Uterus (tissue), 2 donors: ENCODE data around the gene ME1.

Experiments used
- POLR2A ChIP-seq, 2 donors: fragments of 450-650 bp; IDR thresholded peaks; one replicate each; pipeline ENCODE4 v1.6.1; 2016; ENCODE audit warnings: antibody characterized with exemption in 2 of 2, mild to moderate bottlenecking in 1 of 2, moderate library complexity in 1 of 2
- TF ChIP-seq, protein P1 (sequence below), 4 experiments: fragments of 200-600 bp in 2 of 4; fragments of 450-650 bp in 2 of 4; sonication (generic) in 2 of 4; IDR thresholded peaks; one replicate each; pipeline ENCODE4 v1.5.1; 2016 to 2019; ENCODE audit warnings: antibody characterized with exemption in 4 of 4, mild to moderate bottlenecking in 2 of 4, moderate library complexity in 1 of 4

DNA sequence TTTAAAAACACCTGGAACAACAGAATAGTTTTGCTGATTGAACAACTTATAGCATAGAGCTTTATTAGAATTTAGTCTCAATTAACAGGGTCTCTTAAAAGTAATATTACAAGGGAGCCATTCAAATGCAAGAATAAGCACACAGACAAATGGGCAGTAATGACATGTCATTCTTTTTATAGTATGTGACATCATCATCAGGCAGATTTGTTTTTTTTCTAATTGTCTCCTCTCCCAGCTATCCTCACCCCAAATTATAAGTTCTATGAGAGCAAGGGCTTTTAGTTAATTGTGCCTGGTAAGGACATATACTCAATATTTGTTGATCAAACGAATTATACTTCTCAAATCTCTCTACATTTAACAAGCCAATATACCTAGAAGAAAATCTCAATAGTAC is 248.7 kb downstream of the ME1 start:
- TF ChIP-seq, protein P1, sequence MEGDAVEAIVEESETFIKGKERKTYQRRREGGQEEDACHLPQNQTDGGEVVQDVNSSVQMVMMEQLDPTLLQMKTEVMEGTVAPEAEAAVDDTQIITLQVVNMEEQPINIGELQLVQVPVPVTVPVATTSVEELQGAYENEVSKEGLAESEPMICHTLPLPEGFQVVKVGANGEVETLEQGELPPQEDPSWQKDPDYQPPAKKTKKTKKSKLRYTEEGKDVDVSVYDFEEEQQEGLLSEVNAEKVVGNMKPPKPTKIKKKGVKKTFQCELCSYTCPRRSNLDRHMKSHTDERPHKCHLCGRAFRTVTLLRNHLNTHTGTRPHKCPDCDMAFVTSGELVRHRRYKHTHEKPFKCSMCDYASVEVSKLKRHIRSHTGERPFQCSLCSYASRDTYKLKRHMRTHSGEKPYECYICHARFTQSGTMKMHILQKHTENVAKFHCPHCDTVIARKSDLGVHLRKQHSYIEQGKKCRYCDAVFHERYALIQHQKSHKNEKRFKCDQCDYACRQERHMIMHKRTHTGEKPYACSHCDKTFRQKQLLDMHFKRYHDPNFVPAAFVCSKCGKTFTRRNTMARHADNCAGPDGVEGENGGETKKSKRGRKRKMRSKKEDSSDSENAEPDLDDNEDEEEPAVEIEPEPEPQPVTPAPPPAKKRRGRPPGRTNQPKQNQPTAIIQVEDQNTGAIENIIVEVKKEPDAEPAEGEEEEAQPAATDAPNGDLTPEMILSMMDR (IDR thresholded peaks at IDR 0.05), result no peak
- no peak for TF ChIP-seq POLR2A (IDR thresholded peaks at IDR 0.05)
